Neural progenitor cell (in vitro differentiated cells): Measurements from ENCODE around the gene HRH4. TPM values are rescaled to one million over a fixed set of nuclear protein-coding genes. Genes with fewer than 3 reads are reported as not detected.

Source experiments
- DNase-seq: peaks from one replicate; pipeline ENCODE4 v3.0.0-alpha.2; 2016; ENCODE audit warnings: low spot score
- H2AFZ ChIP-seq: fragments of 200-600 bp; sonication (generic); replicated peaks from 2 replicates; pipeline ENCODE4 v1.6.1; 2016; ENCODE audit warnings: antibody characterized with exemption
- H3F3A ChIP-seq: fragments of 200-600 bp; sonication (generic); 2 replicates; pipeline ENCODE4 v1.6.1; 2016; ENCODE audit warnings: antibody characterized with exemption, low read depth
- H3K27ac ChIP-seq: fragments of 200-600 bp; sonication (generic); 2 replicates; pipeline ENCODE4 v1.5.1; 2016; ENCODE audit warnings: mild to moderate bottlenecking
- H3K27me3 ChIP-seq: fragments of 200-600 bp; sonication (generic); 2 replicates; pipeline ENCODE4 v1.6.1; 2016; ENCODE audit warnings: mild to moderate bottlenecking, moderate library complexity
- H3K36me3 ChIP-seq: fragments of 200-600 bp; sonication (generic); 2 replicates; pipeline ENCODE4 v1.5.1; 2016
- H3K4me1 ChIP-seq: fragments of 200-600 bp; sonication (generic); 2 replicates; pipeline ENCODE4 v1.6.1; 2016; ENCODE audit warnings: mixed run types
- H3K4me2 ChIP-seq: fragments of 200-600 bp; sonication (generic); 2 replicates; pipeline ENCODE4 v1.6.1; 2016
- H3K4me3 ChIP-seq: fragments of 200-600 bp; sonication (generic); 2 replicates; pipeline ENCODE4 v1.5.1; 2016
- H3K79me2 ChIP-seq: fragments of 200-600 bp; sonication (generic); 2 replicates; pipeline ENCODE4 v1.6.1; 2016; ENCODE audit warnings: low read depth
- H3K9ac ChIP-seq: fragments of 200-600 bp; sonication (generic); 2 replicates; pipeline ENCODE4 v1.6.1; 2016
- H3K9me3 ChIP-seq: fragments of 200-600 bp; sonication (generic); 2 replicates; pipeline ENCODE4 v1.5.1; 2016; ENCODE audit warnings: low read depth
- H4K20me1 ChIP-seq: fragments of 200-600 bp; sonication (generic); 2 replicates; pipeline ENCODE4 v1.6.1; 2016; ENCODE audit warnings: low read depth
- H3K27ac Mint-ChIP-seq: 3 replicates; pipeline ENCODE4 v1.8.0; 2021; ENCODE audit warnings: mixed read lengths
- H3K27me3 Mint-ChIP-seq: 2 replicates; pipeline ENCODE4 v1.8.0; 2022; ENCODE audit warnings: low read depth, mild to moderate bottlenecking, inconsistent platforms, moderate library complexity, mixed read lengths; ENCODE audit not compliant: insufficient read depth
- H3K36me3 Mint-ChIP-seq: 3 replicates; pipeline ENCODE4 v1.8.0; 2021; ENCODE audit warnings: mixed read lengths
- H3K4me1 Mint-ChIP-seq: 3 replicates; pipeline ENCODE4 v1.8.0; 2021; ENCODE audit warnings: mixed read lengths
- H3K4me3 Mint-ChIP-seq: 3 replicates; pipeline ENCODE4 v1.8.0; 2021; ENCODE audit warnings: mild to moderate bottlenecking, moderate library complexity, mixed read lengths
- H3K9me3 Mint-ChIP-seq: 3 replicates; pipeline ENCODE4 v1.8.0; 2020; ENCODE audit warnings: mixed read lengths
- CTCF ChIP-seq: fragments of 200-600 bp; sonication (generic); IDR thresholded peaks from 2 replicates; pipeline ENCODE4 v1.5.1; 2017; ENCODE audit warnings: antibody characterized with exemption, mild to moderate bottlenecking
- EZH2 ChIP-seq: fragments of 200-600 bp; sonication (generic); IDR thresholded peaks from 2 replicates; pipeline ENCODE4 v1.6.1; 2017; ENCODE audit warnings: antibody characterized with exemption, mild to moderate bottlenecking, moderate library complexity
- EZH2phosphoT487 ChIP-seq: fragments of 200-600 bp; sonication (generic); IDR thresholded peaks from 2 replicates; pipeline ENCODE4 v1.6.1; 2017; ENCODE audit warnings: antibody characterized with exemption
- total RNA-seq: library from RNA; depleted of rRNA; stranded (reverse); fragments of >200 nt; gene quantifications from 2 replicates; pipeline ENCODE4 v1.2.3, GENCODE V29; 2015; ENCODE audit warnings: low replicate concordance

Gene HRH4
- total RNA-seq = 0.13 TPM in 1 of 2 replicates, not detected in the other

- H3K27me3 ChIP-seq = no peaks in the 10 kb centered on the region
- no peaks in the 10 kb centered on the region for H4K20me1 ChIP-seq
- H3K4me3 ChIP-seq = no peak within 1 kb of the TSS
- no peak within 1 kb of the TSS for H3K27ac ChIP-seq
- H3K27me3 Mint-ChIP-seq = peaks cover 2% of the 10 kb centered on the region
- no peaks in the 10 kb centered on the region for H3K9me3 ChIP-seq
- H3K27ac Mint-ChIP-seq = no peak within 1 kb of the TSS
- DNase-seq = no peak
- TF ChIP-seq EZH2phosphoT487 = no peak
- TF ChIP-seq EZH2 = no peak
- no peak for TF ChIP-seq CTCF
- no peak within 1 kb of the TSS for H3K4me3 Mint-ChIP-seq
- H3K4me1 ChIP-seq = peaks cover 6% of the 10 kb centered on the region
- H3K9ac ChIP-seq = no peak within 1 kb of the TSS
- no peaks in the 10 kb centered on the region for H3K36me3 ChIP-seq
- H3F3A ChIP-seq = no peaks in the 10 kb centered on the region
- peaks cover 18% of the 10 kb centered on the region for H3K4me1 Mint-ChIP-seq
- H3K4me2 ChIP-seq = no peak within 1 kb of the TSS
- no peaks in the 10 kb centered on the region for H3K79me2 ChIP-seq
- no peak within 1 kb of the TSS for H2AFZ ChIP-seq
- peaks cover 8% of the 10 kb centered on the region for H3K36me3 Mint-ChIP-seq
- H3K9me3 Mint-ChIP-seq = peaks cover 5% of the 10 kb centered on the region
Observed at GRCh38 chr18:24460388-24460787, at the start of gene HRH4. TSS of gene HRH4 (plus strand) at chr18:24460637. CDS start at chr18:24460729, 92 bp downstream.

GRCh38 chr18:24413148-24413547, 47.3 kb upstream of the HRH4 start:
- Mint-ChIP-seq H3K4me3 (no peak overlapping the region), H3K9me3 (no peaks in the 10 kb centered on the region), H3K4me1 (peaks cover 9% of the 10 kb centered on the region), H3K36me3 (no peaks in the 10 kb centered on the region), H3K27ac (no peak overlapping the region), H3K27me3 (peaks cover 12% of the 10 kb centered on the region)
- no peaks in the 10 kb centered on the region for H3K79me2 ChIP-seq
- H4K20me1 ChIP-seq = no peaks in the 10 kb centered on the region
- H3F3A ChIP-seq = no peaks in the 10 kb centered on the region
- H3K9ac ChIP-seq = no peak overlapping the region
- no peak overlapping the region for H3K4me2 ChIP-seq
- H2AFZ ChIP-seq = peak overlapping the region; percentile 88
- peak; percentile 54 for DNase-seq
- TF ChIP-seq EZH2 (no peak), EZH2phosphoT487 (no peak), CTCF (peak; percentile 47)
- H3K27me3 ChIP-seq = no peaks in the 10 kb centered on the region
- H3K27ac ChIP-seq = no peak overlapping the region
- H3K9me3 ChIP-seq = no peaks in the 10 kb centered on the region
- H3K36me3 ChIP-seq = no peaks in the 10 kb centered on the region
- peaks cover 3% of the 10 kb centered on the region for H3K4me1 ChIP-seq
- H3K4me3 ChIP-seq = no peak overlapping the region

- no peak overlapping the region for H2AFZ ChIP-seq
- Mint-ChIP-seq H3K27me3 (peaks cover 7% of the 10 kb centered on the region), H3K36me3 (no peaks in the 10 kb centered on the region), H3K27ac (no peak overlapping the region), H3K9me3 (no peaks in the 10 kb centered on the region), H3K4me3 (no peak overlapping the region), H3K4me1 (peaks cover 9% of the 10 kb centered on the region)
- no peak overlapping the region for H3K27ac ChIP-seq
- no peak overlapping the region for H3K9ac ChIP-seq
- H3K4me2 ChIP-seq = no peak overlapping the region
- H4K20me1 ChIP-seq = no peaks in the 10 kb centered on the region
- peaks cover 3% of the 10 kb centered on the region for H3K4me1 ChIP-seq
- H3K4me3 ChIP-seq = no peak overlapping the region
- TF ChIP-seq EZH2phosphoT487 (no peak), EZH2 (no peak), CTCF (no peak)
- no peaks in the 10 kb centered on the region for H3F3A ChIP-seq
- no peaks in the 10 kb centered on the region for H3K79me2 ChIP-seq
- no peaks in the 10 kb centered on the region for H3K27me3 ChIP-seq
- H3K36me3 ChIP-seq = no peaks in the 10 kb centered on the region
- no peak for DNase-seq
- H3K9me3 ChIP-seq = no peaks in the 10 kb centered on the region
Observed at GRCh38 chr18:24414349-24415003, 46.0 kb upstream of the HRH4 start.
